Glutamatergic neuron (in vitro differentiated cells): ENCODE measurements around the gene CAMKK1. TPM values are rescaled to one million over a fixed set of nuclear protein-coding genes. Genes with fewer than 3 reads are reported as not detected.
A peak's percentile ranks its signal among the peaks of the same experiment; 100 is the strongest.

Experiments
- DNase-seq: peaks from one replicate; pipeline ENCODE4 v3.0.0; 2022
- H3K27ac Mint-ChIP-seq: one replicate; pipeline ENCODE4 v1.8.0; 2020; ENCODE audit warnings: mild to moderate bottlenecking, mixed read lengths, inconsistent platforms; ENCODE audit not compliant: unreplicated experiment
- H3K27me3 Mint-ChIP-seq: one replicate; pipeline ENCODE4 v1.8.0; 2020; ENCODE audit warnings: mild to moderate bottlenecking, moderate library complexity, mixed read lengths, inconsistent platforms; ENCODE audit not compliant: unreplicated experiment
- H3K36me3 Mint-ChIP-seq: one replicate; pipeline ENCODE4 v1.8.0; 2020; ENCODE audit warnings: mild to moderate bottlenecking, mixed read lengths, inconsistent platforms; ENCODE audit not compliant: unreplicated experiment
- H3K4me1 Mint-ChIP-seq: one replicate; pipeline ENCODE4 v1.8.0; 2020; ENCODE audit warnings: mild to moderate bottlenecking, low read depth, mixed read lengths, inconsistent platforms; ENCODE audit not compliant: unreplicated experiment
- H3K4me3 Mint-ChIP-seq: one replicate; pipeline ENCODE4 v1.8.0; 2020; ENCODE audit warnings: mild to moderate bottlenecking, mixed read lengths, inconsistent platforms; ENCODE audit not compliant: unreplicated experiment
- H3K9me3 Mint-ChIP-seq: one replicate; pipeline ENCODE4 v1.8.0; 2020; ENCODE audit warnings: mild to moderate bottlenecking, moderate library complexity, mixed read lengths, inconsistent platforms; ENCODE audit not compliant: unreplicated experiment
- CTCF ChIP-seq: fragments of 200-600 bp; sonication (generic); IDR thresholded peaks from one replicate; pipeline ENCODE4 v1.5.0; 2021; ENCODE audit not compliant: partially characterized antibody, unreplicated experiment
- total RNA-seq: library from RNA; stranded (reverse); fragmentation: NEBNext Ultra II Directional; extraction: Animal tissue kit (Norgen Biotek cat#: 25700); gene quantifications from one replicate; pipeline ENCODE4 v1.2.1, GENCODE V29; 2021; ENCODE audit not compliant: unreplicated experiment

The CAMKK1 gene
- total RNA-seq, 1 donor from 2014 or later, result 41.3 TPM

DNA sequence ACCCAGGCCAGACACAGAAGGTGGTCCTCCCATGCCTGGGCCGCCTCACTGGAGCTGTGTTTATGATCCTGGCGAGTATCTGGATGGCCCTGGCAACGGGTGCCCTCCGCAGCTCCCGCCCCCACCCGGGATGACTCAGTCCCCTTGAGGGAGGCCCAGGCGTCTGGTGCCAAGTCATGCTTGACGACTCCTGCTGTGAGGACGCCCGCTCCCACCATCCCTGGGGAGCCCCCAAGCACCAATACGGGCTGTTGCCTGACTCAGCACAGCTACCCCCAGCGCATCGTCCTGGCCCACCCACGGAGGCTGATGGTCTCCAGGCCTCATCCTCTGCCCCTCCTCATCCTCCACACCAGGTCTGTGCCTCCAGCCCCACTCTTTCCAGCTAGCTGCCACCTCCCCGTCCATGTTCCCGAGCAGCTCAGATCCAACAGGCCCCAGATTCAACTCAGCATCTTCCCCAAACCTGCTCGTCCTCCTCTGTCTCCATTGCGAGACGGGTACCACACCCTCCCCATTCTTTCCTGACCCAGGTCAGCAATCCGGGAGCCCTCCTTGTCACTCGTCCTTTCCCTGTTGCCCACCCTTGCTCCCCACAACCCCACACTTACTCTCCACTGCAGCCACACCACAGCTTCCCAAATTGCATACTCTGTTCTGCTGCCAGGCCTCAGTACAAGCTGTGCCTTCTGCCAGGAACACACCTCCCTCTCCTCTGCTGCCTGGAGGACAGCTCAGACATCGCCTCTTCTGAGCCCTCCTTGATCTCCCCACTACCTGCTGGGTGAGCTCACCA lies 2.6 kb downstream of the CAMKK1 start:
- H3K36me3 Mint-ChIP-seq, result no peaks in the 10 kb centered on the region
- peak overlapping the region; percentile 60 for H3K27ac Mint-ChIP-seq
- peaks cover 7% of the 10 kb centered on the region for H3K9me3 Mint-ChIP-seq
- peaks cover 17% of the 10 kb centered on the region for H3K27me3 Mint-ChIP-seq
- DNase-seq, result peak; percentile 48
- peak overlapping the region; percentile 90 for H3K4me3 Mint-ChIP-seq
- no peak for TF ChIP-seq CTCF
- H3K4me1 Mint-ChIP-seq, result peaks cover 31% of the 10 kb centered on the region

GRCh38 chr17:3889325-3890012 lies 3.4 kb downstream of the CAMKK1 start:
- no peaks in the 10 kb centered on the region for H3K36me3 Mint-ChIP-seq
- peaks cover 7% of the 10 kb centered on the region for H3K9me3 Mint-ChIP-seq
- DNase-seq, result no peak
- H3K4me3 Mint-ChIP-seq, result peak overlapping the region; percentile 23
- H3K27ac Mint-ChIP-seq, result peak overlapping the region; percentile 28
- peaks cover 16% of the 10 kb centered on the region for H3K27me3 Mint-ChIP-seq
- TF ChIP-seq CTCF, result no peak
- peaks cover 28% of the 10 kb centered on the region for H3K4me1 Mint-ChIP-seq

- no peaks in the 10 kb centered on the region for H3K36me3 Mint-ChIP-seq
- H3K4me1 Mint-ChIP-seq, result peaks cover 29% of the 10 kb centered on the region
- H3K4me3 Mint-ChIP-seq, result peak overlapping the region; percentile 23
- peak; percentile 75 for DNase-seq
- H3K27me3 Mint-ChIP-seq, result peaks cover 14% of the 10 kb centered on the region
- H3K27ac Mint-ChIP-seq, result peak overlapping the region; percentile 64
- H3K9me3 Mint-ChIP-seq, result peaks cover 7% of the 10 kb centered on the region
- no peak for TF ChIP-seq CTCF
Measured at GRCh38 chr17:3888343-3889171, 4.3 kb downstream of the CAMKK1 start.

DNA sequence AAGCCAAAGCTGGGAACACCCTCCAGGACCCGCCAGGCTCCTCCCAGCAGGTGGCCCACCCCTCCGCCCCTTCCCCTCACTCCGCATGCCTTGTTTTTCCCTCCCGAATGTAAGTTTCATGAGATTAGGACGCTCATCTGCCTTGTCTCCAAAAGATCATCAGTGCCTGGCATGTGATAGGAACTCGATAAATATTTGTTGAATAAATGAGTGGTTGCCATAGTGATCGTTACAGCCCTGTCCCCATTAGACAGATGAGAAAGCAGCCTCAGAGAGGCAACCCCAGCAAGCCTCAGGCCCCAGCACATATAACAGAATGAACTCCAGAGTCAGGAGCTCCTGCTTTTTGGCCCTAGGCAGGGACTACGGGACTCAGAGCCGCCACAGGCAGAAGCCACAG lies 5.0 kb downstream of the CAMKK1 start:
- TF ChIP-seq CTCF, result no peak
- Mint-ChIP-seq H3K36me3 (no peaks in the 10 kb centered on the region), H3K4me3 (no peak overlapping the region), H3K4me1 (peaks cover 33% of the 10 kb centered on the region), H3K9me3 (peaks cover 5% of the 10 kb centered on the region), H3K27me3 (peaks cover 14% of the 10 kb centered on the region), H3K27ac (peak overlapping the region; percentile 9)
- DNase-seq, result no peak
